NCI-H1417 (cell line): ENCODE measurements around the gene ATP6V1A.

ENCODE experiments used
- DNase-seq, 3 experiments: peaks; one replicate each; lab custom pipeline; 2025; lab: John Stamatoyannopoulos, UW

The ATP6V1A gene

GRCh38 chr3:113746548-113747282 is at the start of gene ATP6V1A:
TSS of gene ATP6V1A (plus strand) at chr3:113747035. CDS start at chr3:113778754, 31,719 bp downstream.
- DNase-seq, result peak; percentile 92 to 98 (median 98)

GRCh38 chr3:113697500-113698090 is 49.2 kb upstream of the ATP6V1A start:
- peak in 2 of 3 experiments; percentile 58 to 62 for DNase-seq

- no peak for DNase-seq
Observed at GRCh38 chr3:113698213-113698742, 48.6 kb upstream of the ATP6V1A start.

- no peak for DNase-seq
Observed at GRCh38 chr3:113698956-113699355, 47.9 kb upstream of the ATP6V1A start.

- no peak for DNase-seq
Observed at GRCh38 chr3:113707835-113708234, 39.0 kb upstream of the ATP6V1A start.

GRCh38 chr3:113712129-113712528 is 34.7 kb upstream of the ATP6V1A start:
- no peak for DNase-seq

- DNase-seq, result no peak
Observed at GRCh38 chr3:113714702-113715101, 32.1 kb upstream of the ATP6V1A start.

GRCh38 chr3:113717308-113717707 is 29.5 kb upstream of the ATP6V1A start:
- DNase-seq, result no peak

- DNase-seq, result no peak
Observed at GRCh38 chr3:113717818-113718217, 29.0 kb upstream of the ATP6V1A start.

GRCh38 chr3:113719294-113719693 is 27.5 kb upstream of the ATP6V1A start:
- no peak for DNase-seq

- DNase-seq, result no peak
Observed at GRCh38 chr3:113719758-113720157, 27.1 kb upstream of the ATP6V1A start.

GRCh38 chr3:113721636-113722035 is 25.2 kb upstream of the ATP6V1A start:
- no peak for DNase-seq

GRCh38 chr3:113728661-113729060 is 18.2 kb upstream of the ATP6V1A start:
- no peak for DNase-seq

- DNase-seq, result no peak
Observed at GRCh38 chr3:113730550-113730949, 16.3 kb upstream of the ATP6V1A start.

GRCh38 chr3:113731694-113732093 is 15.1 kb upstream of the ATP6V1A start:
- no peak for DNase-seq

GRCh38 chr3:113736548-113737089 is 10.2 kb upstream of the ATP6V1A start:
- DNase-seq, result peak; percentile 17 to 73 (median 22)

GRCh38 chr3:113741086-113741485 is 5.7 kb upstream of the ATP6V1A start:
- no peak for DNase-seq

- DNase-seq, result no peak
Observed at GRCh38 chr3:113741620-113742019, 5.2 kb upstream of the ATP6V1A start.

GRCh38 chr3:113743006-113743630 is 3.7 kb upstream of the ATP6V1A start:
- no peak for DNase-seq

GRCh38 chr3:113744941-113745755 is 1.7 kb upstream of the ATP6V1A start:
- DNase-seq, result peak; percentile 67 to 83 (median 83)

GRCh38 chr3:113745756-113746547 is 883 bp upstream of the ATP6V1A start, which contains the start of gene NAA50:
TSS of gene NAA50 (minus strand) at chr3:113746249. CDS start at chr3:113745949, 300 bp downstream.
- peak; percentile 87 to 95 (median 94) for DNase-seq
